ENCODE data around the gene VWC2L. TPM values are rescaled to one million over a fixed set of nuclear protein-coding genes. Genes with fewer than 3 reads are reported as not detected.

VWC2L gene
- total and polyA plus RNA-seq, 2 of the 4 experiments (the other 2 are of a cell fraction) = not detected

- H3K79me1 ChIP-seq (ENCODE audit: low read depth in 1 of 2, low read length in 2 of 2) = no peaks in the 10 kb centered on the region
- in situ Hi-C loops (cut with MboI; ENCODE audit: low sequenced_read_pairs) (no loop called here), intact Hi-C loops (cut with micrococcal nuclease) (no loop called here), dilution Hi-C loops (cut with HindIII; ENCODE audit: low sequenced_read_pairs, unreplicated experiment) (no loop called here)
- no peak overlapping the region for H2AK5ac ChIP-seq (ENCODE audit: low read depth, low read length)
- H2BK120ac ChIP-seq (ENCODE audit: low read depth, low read length) = no peak overlapping the region
- no peak overlapping the region for H2BK15ac ChIP-seq (ENCODE audit: low read depth, low read length)
- H3K14ac ChIP-seq (replicated peaks; ENCODE audit: low read depth, low read length) = no peak overlapping the region
- BruUV-seq (replicated peaks) = no TSS peak
- H3K4ac ChIP-seq (ENCODE audit: low read depth, low read length) = no peak overlapping the region
- ChIA-PET CTCF (no interaction called here), POLR2A (ENCODE audit: unreplicated experiment) (no interaction called here)
- no peak overlapping the region for H3K23ac ChIP-seq (ENCODE audit: low read depth, low read length)
- H3K9me3 ChIP-seq (ENCODE audit: control insufficient read depth, insufficient read depth, low read length) = no peaks in the 10 kb centered on the region
- no CpG with 5 or more reads among the region's 2 CpGs for WGBS, 2 experiments (ENCODE audit: extremely low coverage in 2 of 2, insufficient read length in 1 of 2)
- no peaks in the 10 kb centered on the region for H4K20me1 ChIP-seq (ENCODE audit: insufficient read depth, low read length)
- no peaks in the 10 kb centered on the region for H3K9me1 ChIP-seq (ENCODE audit: insufficient read depth, low read length)
- no peaks in the 10 kb centered on the region for H3K27me3 ChIP-seq (ENCODE audit: control insufficient read depth, insufficient read depth, low read length)
- H4K91ac ChIP-seq (ENCODE audit: insufficient read depth, low read depth, low read length) = no peak overlapping the region
- no peak overlapping the region for H3K4me3 ChIP-seq (ENCODE audit: insufficient read depth, low read depth, low read length)
- no peaks in the 10 kb centered on the region for H3K36me3 ChIP-seq (ENCODE audit: control insufficient read depth, insufficient read depth, low read length)
- H2AFZ ChIP-seq (replicated peaks; ENCODE audit: low read length, poor library complexity) = no peak overlapping the region
- DNase-seq (no peak), ATAC-seq (ENCODE audit: low read depth) (no peak)
- H4K5ac ChIP-seq (ENCODE audit: low read depth, low read length) = no peak overlapping the region
- H3K56ac ChIP-seq (ENCODE audit: extremely low read depth, insufficient read depth, low read length) = no peak overlapping the region
- H3K4me1 ChIP-seq (ENCODE audit: control insufficient read depth, insufficient read depth, low read length) = no peaks in the 10 kb centered on the region
- no peak overlapping the region for H2BK5ac ChIP-seq (ENCODE audit: low read depth, low read length, poor library complexity, severe bottlenecking)
- H4K8ac ChIP-seq (ENCODE audit: low read depth in 2 of 2, low read length in 2 of 2) = no peak overlapping the region
- no peak overlapping the region for H3K9ac ChIP-seq (ENCODE audit: low read depth, low read length)
- H2AK9ac ChIP-seq (replicated peaks; ENCODE audit: low read depth, low read length, poor library complexity) = no peak overlapping the region
- H3K27ac ChIP-seq (ENCODE audit: insufficient read depth, low read length) = no peak overlapping the region
- H2BK20ac ChIP-seq (ENCODE audit: low read depth, low read length) = no peak overlapping the region
- H3K18ac ChIP-seq (ENCODE audit: low read depth, low read length) = no peak overlapping the region
- TF ChIP-seq BHLHE40 (IDR thresholded peaks at IDR 0.05; ENCODE audit: low read depth, low read length) (no peak), POLR2A (IDR thresholded peaks at IDR 0.05; ENCODE audit: low read depth, low read length) (no peak), CEBPB (IDR thresholded peaks at IDR 0.05; ENCODE audit: low read depth, low read length) (no peak), SMC3 (IDR thresholded peaks at IDR 0.05; ENCODE audit: low read depth, low read length) (no peak), RAD21 (IDR thresholded peaks at IDR 0.05; ENCODE audit: low read length) (no peak), ELK1 (IDR thresholded peaks at IDR 0.05; ENCODE audit: borderline replicate concordance, low read depth, low read length) (no peak), CTCF (conservative IDR thresholded peaks at IDR 0.05; ENCODE audit: low read depth, low read length) (no peak), MAZ (IDR thresholded peaks at IDR 0.05; ENCODE audit: borderline replicate concordance, low read depth, low read length) (no peak), FOS (IDR thresholded peaks at IDR 0.05; ENCODE audit: low read depth, low read length) (no peak), NFE2L2 (IDR thresholded peaks at IDR 0.05; ENCODE audit: low read depth, low read length) (no peak), MXI1 (IDR thresholded peaks at IDR 0.05; ENCODE audit: borderline replicate concordance, low read depth, low read length) (no peak), RFX5 (IDR thresholded peaks at IDR 0.05; ENCODE audit: low read depth, low read length) (no peak), CHD1 (IDR thresholded peaks at IDR 0.05; ENCODE audit: low read depth, low read length) (no peak), RCOR1 (IDR thresholded peaks at IDR 0.05; ENCODE audit: insufficient replicate concordance, low read length) (no peak), USF2 (IDR thresholded peaks at IDR 0.05; ENCODE audit: low read depth, low read length) (no peak), MAFK (IDR thresholded peaks at IDR 0.05; ENCODE audit: low read depth, low read length) (no peak)
- no peak overlapping the region for H3K4me2 ChIP-seq (ENCODE audit: low read depth, low read length)
These were observed 9.3 kb upstream of the VWC2L start for GRCh38 chr2:214401580-214401979.

Data from IMR-90 (cell line).